CD8-positive, alpha-beta memory T cell (primary cell): Measurements from ENCODE around the gene SMCO2. TPM values are rescaled to one million over a fixed set of nuclear protein-coding genes. Genes with fewer than 3 reads are reported as not detected.

Source experiments
- CTCF ChIA-PET: fragments of 350-600 bp; sonication (Branson Sonifier 250); formaldehyde crosslinking; loops from one replicate; lab custom pipeline; 2021; ENCODE audit warnings: antibody characterized with exemption; lab: Charles Lee
- POLR2A ChIA-PET: fragments of 350-600 bp; sonication (Branson Sonifier 250); formaldehyde crosslinking; loops from one replicate; lab custom pipeline; 2021; ENCODE audit warnings: antibody characterized with exemption; lab: Charles Lee
- DNase-seq, 5 donors: peaks; one replicate each; pipeline versions ENCODE4 v3.0.0 to v3.0.0-alpha.2; 2020 to 2022; ENCODE audit warnings: mixed read lengths in 1 of 5
- H3K27ac ChIP-seq: one replicate; pipeline ENCODE4 v1.7.0; 2013; ENCODE audit warnings: low read depth, mild to moderate bottlenecking, low read length, moderate library complexity
- H3K27me3 ChIP-seq: 2 replicates; pipeline ENCODE4 v1.7.0; 2013; ENCODE audit warnings: low read length, mild to moderate bottlenecking; ENCODE audit not compliant: insufficient read depth, poor library complexity, severe bottlenecking
- H3K36me3 ChIP-seq: 2 replicates; pipeline ENCODE4 v1.7.0; 2013; ENCODE audit warnings: mild to moderate bottlenecking, low read length, moderate library complexity; ENCODE audit not compliant: insufficient read depth
- H3K4me1 ChIP-seq: 2 replicates; pipeline ENCODE4 v1.7.0; 2013; ENCODE audit warnings: mild to moderate bottlenecking, low read length, moderate library complexity; ENCODE audit not compliant: insufficient read depth
- H3K4me3 ChIP-seq: 2 replicates; pipeline ENCODE4 v1.7.0; 2013; ENCODE audit warnings: mild to moderate bottlenecking, low read length
- H3K9me3 ChIP-seq: 2 replicates; pipeline ENCODE4 v1.7.0; 2013; ENCODE audit warnings: mild to moderate bottlenecking, low read length
- H3K27ac Mint-ChIP-seq, 8 donors: one replicate each; pipeline ENCODE4 v1.8.0; 2020 to 2021; ENCODE audit warnings: mixed read lengths in 8 of 8, mild to moderate bottlenecking in 6 of 8, inconsistent platforms in 3 of 8, moderate library complexity in 3 of 8
- H3K27me3 Mint-ChIP-seq, 2 donors: one replicate each; pipeline ENCODE4 v1.8.0; 2020 to 2021; ENCODE audit warnings: mixed read lengths in 2 of 2, mild to moderate bottlenecking in 1 of 2, moderate library complexity in 1 of 2
- H3K36me3 Mint-ChIP-seq, 3 donors: one replicate each; pipeline ENCODE4 v1.8.0; 2020 to 2021; ENCODE audit warnings: mixed read lengths in 3 of 3, inconsistent platforms in 1 of 3, mild to moderate bottlenecking in 1 of 3
- H3K4me1 Mint-ChIP-seq, 3 donors: one replicate each; pipeline ENCODE4 v1.8.0; 2020 to 2021; ENCODE audit warnings: mixed read lengths in 3 of 3, inconsistent platforms in 1 of 3, mild to moderate bottlenecking in 1 of 3
- H3K4me3 Mint-ChIP-seq, 7 donors: one replicate each; pipeline ENCODE4 v1.8.0; 2020 to 2021; ENCODE audit warnings: mixed read lengths in 7 of 7, mild to moderate bottlenecking in 6 of 7, moderate library complexity in 4 of 7, inconsistent platforms in 2 of 7
- H3K9me3 Mint-ChIP-seq, 5 donors: one replicate each; pipeline ENCODE4 v1.8.0; 2020 to 2022; ENCODE audit warnings: mixed read lengths in 5 of 5, mild to moderate bottlenecking in 3 of 5, moderate library complexity in 2 of 5, inconsistent platforms in 1 of 5
- polyA plus RNA-seq: library from polyadenylated mRNA; unstranded; fragments of 300-500 nt; fragmentation: Illumina TruSeq; gene quantifications from one replicate; pipeline ENCODE4 v1.2.3, GENCODE V29; 2021
- total RNA-seq, 2 experiments: library from RNA; stranded (reverse); gene quantifications; one replicate each; pipeline ENCODE4 v1.2.3, GENCODE V29; 2021

The SMCO2 gene
- not detected for total RNA-seq
- polyA plus RNA-seq, result not detected

DNA sequence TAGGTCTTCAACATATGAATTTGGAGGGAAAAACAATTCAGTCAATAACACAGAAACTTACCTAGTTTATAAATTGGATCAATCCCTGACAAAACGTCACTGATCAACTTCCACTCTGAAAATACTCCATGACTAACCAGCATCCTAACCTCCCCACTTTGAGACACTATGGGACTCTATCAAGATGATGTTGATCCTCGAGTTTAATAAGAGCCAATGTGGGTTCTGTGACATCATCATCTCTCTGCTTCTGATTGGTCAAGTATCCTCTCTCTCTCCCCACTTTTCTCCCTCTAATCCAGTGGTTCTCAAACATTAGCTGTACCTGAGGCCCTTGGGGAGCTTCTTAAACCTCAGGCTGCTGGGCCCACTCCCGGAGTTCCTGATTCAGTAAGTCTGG is at the start of gene SMCO2:
TSS of gene SMCO2 (plus strand) at position 301 of the 400 bp plus-strand sequence. CDS start 23,896 bp downstream, outside the sequence.
- Mint-ChIP-seq H3K36me3 (peaks cover 0 to 8% (median 0%) of the 10 kb centered on the region in 3 donors), H3K27ac (no peak within 1 kb of the TSS), H3K27me3 (peaks cover 2 to 13% of the 10 kb centered on the region in 2 donors), H3K9me3 (peaks cover 4 to 10% (median 9%) of the 10 kb centered on the region in 5 donors), H3K4me3 (no peak within 1 kb of the TSS), H3K4me1 (no peaks in the 10 kb centered on the region)
- Histone ChIP-seq H3K9me3 (no peaks in the 10 kb centered on the region), H3K36me3 (no peaks in the 10 kb centered on the region), H3K27me3 (no peaks in the 10 kb centered on the region), H3K4me1 (no peaks in the 10 kb centered on the region), H3K4me3 (no peak within 1 kb of the TSS), H3K27ac (no peak within 1 kb of the TSS)
- CTCF ChIA-PET, result no interaction called here
- DNase-seq, result no peak
- POLR2A ChIA-PET, result no interaction called here

DNA sequence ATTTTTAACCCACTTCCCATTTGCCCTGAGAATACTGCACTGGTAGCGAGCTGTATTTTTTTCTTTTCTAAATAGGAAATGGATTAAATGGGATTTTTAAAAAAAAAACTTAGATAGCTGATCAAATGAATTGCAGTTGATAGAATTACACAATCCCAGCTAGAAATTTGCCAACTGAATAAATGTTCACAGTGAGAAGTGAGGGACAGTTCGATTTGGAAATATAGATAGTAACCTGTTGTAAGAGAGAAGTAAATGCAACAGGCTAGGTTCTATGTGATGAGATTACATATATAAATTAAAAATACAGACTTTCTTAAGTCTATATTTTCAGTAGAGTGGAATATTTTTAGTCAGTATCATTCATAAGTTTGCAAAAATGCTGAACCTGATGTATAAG is 48.1 kb upstream of the SMCO2 start:
- Histone ChIP-seq H3K4me1 (no peaks in the 10 kb centered on the region), H3K27ac (no peak overlapping the region), H3K4me3 (no peak overlapping the region), H3K36me3 (no peaks in the 10 kb centered on the region), H3K27me3 (peaks cover 3% of the 10 kb centered on the region), H3K9me3 (no peaks in the 10 kb centered on the region)
- no peak overlapping the region for H3K27ac Mint-ChIP-seq
- H3K36me3 Mint-ChIP-seq, result no peaks in the 10 kb centered on the region
- H3K4me1 Mint-ChIP-seq, result no peaks in the 10 kb centered on the region
- no peak overlapping the region for H3K4me3 Mint-ChIP-seq
- no peak for DNase-seq
- H3K9me3 Mint-ChIP-seq, result no peaks in the 10 kb centered on the region
- POLR2A ChIA-PET, result no interaction called here
- H3K27me3 Mint-ChIP-seq, result peaks cover 4 to 21% of the 10 kb centered on the region in 2 donors
- CTCF ChIA-PET, result interaction anchor here (1.3 to 1.5 kb wide), 2 partner anchors 12 to 13 kb away, joined by 4 read pairs; no protein-coding TSS in a partner anchor

DNA sequence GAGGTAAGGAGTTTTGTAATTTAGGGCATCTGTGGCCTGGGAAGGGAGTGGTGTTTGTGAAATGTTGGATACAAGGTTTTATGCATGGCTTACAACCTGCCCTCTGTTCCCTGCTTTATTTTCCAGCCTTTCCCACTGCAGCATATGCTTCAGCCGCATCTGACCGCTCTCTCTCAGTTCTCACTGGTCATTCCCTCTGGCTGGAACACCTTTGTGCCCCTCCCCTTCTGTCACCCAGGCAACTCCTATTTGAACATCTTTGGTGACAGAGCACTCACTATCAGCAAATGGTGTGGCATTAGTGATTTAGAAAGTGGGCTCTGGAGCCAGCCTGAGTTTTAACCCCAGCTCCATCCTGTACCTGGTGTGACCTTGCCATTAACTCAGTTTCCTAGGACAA is 47.5 kb upstream of the SMCO2 start:
- Mint-ChIP-seq H3K27ac (no peak overlapping the region), H3K4me1 (no peaks in the 10 kb centered on the region), H3K36me3 (no peaks in the 10 kb centered on the region), H3K9me3 (peaks cover 0 to 3% (median 0%) of the 10 kb centered on the region in 5 donors), H3K4me3 (no peak overlapping the region), H3K27me3 (peaks cover 4 to 21% of the 10 kb centered on the region in 2 donors)
- ChIA-PET POLR2A (no interaction called here), CTCF (no interaction called here)
- Histone ChIP-seq H3K4me1 (no peaks in the 10 kb centered on the region), H3K27ac (no peak overlapping the region), H3K9me3 (no peaks in the 10 kb centered on the region), H3K36me3 (no peaks in the 10 kb centered on the region), H3K4me3 (no peak overlapping the region), H3K27me3 (peaks cover 3% of the 10 kb centered on the region)
- DNase-seq, result no peak

DNA sequence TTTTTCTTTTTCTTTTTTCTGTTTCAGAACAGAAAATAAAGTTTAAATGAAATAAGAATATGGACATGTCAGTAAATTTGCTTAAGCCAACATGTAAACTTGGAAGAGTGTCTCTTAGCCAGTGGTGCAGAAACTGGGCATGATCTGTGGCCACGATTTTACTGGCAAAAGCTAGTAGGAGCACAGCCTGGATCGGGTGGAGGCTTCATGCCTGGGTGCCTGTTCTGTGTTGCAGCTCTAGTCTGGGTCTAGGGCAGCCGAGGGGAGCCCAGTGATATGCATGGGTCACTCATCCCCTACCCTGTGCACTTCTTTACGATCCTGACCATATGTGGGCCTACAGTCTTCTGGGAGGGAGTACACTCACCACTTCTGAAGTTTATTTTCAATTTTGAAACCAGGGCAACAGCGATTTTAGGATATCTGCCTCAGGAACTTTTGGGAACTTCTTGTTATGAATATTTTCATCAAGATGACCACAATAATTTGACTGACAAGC is 45.6 kb upstream of the SMCO2 start:
- no peak for DNase-seq
- Histone ChIP-seq H3K4me3 (no peak overlapping the region), H3K36me3 (no peaks in the 10 kb centered on the region), H3K27me3 (peaks cover 3% of the 10 kb centered on the region), H3K27ac (no peak overlapping the region), H3K4me1 (no peaks in the 10 kb centered on the region), H3K9me3 (no peaks in the 10 kb centered on the region)
- CTCF ChIA-PET, result no interaction called here
- Mint-ChIP-seq H3K27ac (no peak overlapping the region), H3K4me3 (no peak overlapping the region), H3K4me1 (no peaks in the 10 kb centered on the region), H3K36me3 (no peaks in the 10 kb centered on the region), H3K27me3 (peaks cover 4 to 21% of the 10 kb centered on the region in 2 donors), H3K9me3 (peaks cover 0 to 3% (median 0%) of the 10 kb centered on the region in 5 donors)
- POLR2A ChIA-PET, result no interaction called here

DNA sequence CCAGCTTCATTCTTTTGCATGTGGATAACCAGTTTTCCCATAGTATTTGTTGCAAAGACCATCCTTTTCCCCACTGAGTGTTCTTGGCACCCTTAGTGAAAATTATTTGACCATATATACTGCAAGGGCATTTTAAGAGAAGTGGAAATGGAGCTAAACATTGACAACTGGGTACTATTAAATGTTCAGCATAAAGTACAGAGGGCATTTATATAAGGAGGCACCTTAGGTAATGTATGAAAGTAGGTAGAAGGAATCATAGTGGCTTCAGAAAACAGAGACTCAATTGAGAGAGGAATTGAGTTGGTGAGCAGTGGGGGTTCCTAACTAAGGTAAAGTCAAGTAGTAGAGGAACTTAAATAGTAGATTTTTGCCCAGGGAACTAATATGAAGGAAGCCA is 34.5 kb upstream of the SMCO2 start:
- no peaks in the 10 kb centered on the region for H3K4me1 Mint-ChIP-seq
- Histone ChIP-seq H3K27me3 (no peaks in the 10 kb centered on the region), H3K4me3 (no peak overlapping the region), H3K9me3 (no peaks in the 10 kb centered on the region), H3K27ac (no peak overlapping the region), H3K36me3 (no peaks in the 10 kb centered on the region), H3K4me1 (no peaks in the 10 kb centered on the region)
- no peak overlapping the region for H3K4me3 Mint-ChIP-seq
- H3K27me3 Mint-ChIP-seq, result peaks cover 0 to 2% of the 10 kb centered on the region in 2 donors
- DNase-seq, result no peak
- H3K27ac Mint-ChIP-seq, result no peak overlapping the region
- ChIA-PET CTCF (interaction anchor here (1.8 kb wide), 1 partner anchor 23 kb away, joined by 5 read pairs; no protein-coding TSS in a partner anchor), POLR2A (no interaction called here)
- H3K36me3 Mint-ChIP-seq, result no peaks in the 10 kb centered on the region
- H3K9me3 Mint-ChIP-seq, result no peaks in the 10 kb centered on the region

DNA sequence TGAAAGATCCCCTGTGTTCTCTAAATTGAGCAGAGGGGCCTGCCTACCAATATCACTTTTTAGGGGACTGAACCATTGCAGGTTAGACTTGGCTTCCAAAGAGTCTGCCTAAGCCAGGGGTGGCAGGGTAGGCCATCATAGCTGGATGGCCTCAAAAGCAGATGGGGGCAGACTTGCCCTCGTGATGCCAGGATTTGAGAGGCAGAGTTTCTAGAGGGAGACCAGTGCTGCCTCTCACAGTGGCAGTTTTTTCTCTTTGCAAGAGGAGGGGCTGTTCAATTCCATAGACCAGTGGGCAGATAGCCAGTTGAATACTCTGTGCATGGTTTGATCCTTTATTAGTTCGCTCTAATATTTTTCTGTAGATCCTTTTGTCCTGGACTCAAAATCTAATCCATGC is 23.8 kb upstream of the SMCO2 start:
- Histone ChIP-seq H3K27me3 (no peaks in the 10 kb centered on the region), H3K4me1 (no peaks in the 10 kb centered on the region), H3K36me3 (no peaks in the 10 kb centered on the region), H3K4me3 (no peak overlapping the region), H3K9me3 (no peaks in the 10 kb centered on the region), H3K27ac (no peak overlapping the region)
- H3K4me1 Mint-ChIP-seq, result no peaks in the 10 kb centered on the region
- ChIA-PET POLR2A (no interaction called here), CTCF (no interaction called here)
- H3K27me3 Mint-ChIP-seq, result no peaks in the 10 kb centered on the region
- DNase-seq, result no peak
- no peaks in the 10 kb centered on the region for H3K36me3 Mint-ChIP-seq
- H3K27ac Mint-ChIP-seq, result no peak overlapping the region
- no peaks in the 10 kb centered on the region for H3K9me3 Mint-ChIP-seq
- no peak overlapping the region for H3K4me3 Mint-ChIP-seq

DNA sequence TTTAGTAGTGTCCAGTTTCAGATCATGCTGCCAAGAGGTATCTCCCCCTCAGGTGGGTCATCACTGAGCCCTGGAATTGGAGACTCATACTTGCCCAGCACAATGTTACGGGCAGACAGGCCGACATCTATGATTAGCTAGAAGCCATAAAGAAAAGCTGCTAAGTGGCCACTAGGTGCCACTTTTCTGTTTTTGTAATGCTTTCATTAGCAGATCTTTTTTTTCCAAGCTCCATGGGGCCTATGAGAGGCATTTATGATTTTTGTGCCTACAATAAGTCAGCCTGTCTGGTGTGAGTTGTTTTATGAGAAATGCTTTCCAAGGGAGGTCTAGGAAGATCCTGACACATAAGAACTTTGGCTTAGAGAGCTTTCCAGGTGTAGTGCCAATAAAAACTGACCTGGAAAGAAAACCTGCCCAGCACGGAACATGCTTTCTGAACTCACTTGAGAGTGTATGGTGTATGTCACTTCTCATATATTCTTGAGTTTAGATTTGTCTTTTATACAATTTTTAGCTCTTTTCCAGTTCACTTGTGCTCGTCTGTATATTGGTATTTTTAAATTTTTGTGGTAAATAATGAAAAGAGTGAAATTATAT is 21.8 kb upstream of the SMCO2 start:
- Mint-ChIP-seq H3K9me3 (no peaks in the 10 kb centered on the region), H3K4me3 (no peak overlapping the region), H3K36me3 (no peaks in the 10 kb centered on the region), H3K27ac (no peak overlapping the region), H3K4me1 (peaks cover 0 to 4% (median 0%) of the 10 kb centered on the region in 3 donors), H3K27me3 (no peaks in the 10 kb centered on the region)
- Histone ChIP-seq H3K27me3 (no peaks in the 10 kb centered on the region), H3K4me1 (no peaks in the 10 kb centered on the region), H3K36me3 (no peaks in the 10 kb centered on the region), H3K4me3 (no peak overlapping the region), H3K27ac (no peak overlapping the region), H3K9me3 (no peaks in the 10 kb centered on the region)
- ChIA-PET POLR2A (no interaction called here), CTCF (interaction anchor here (1.3 kb wide), 1 partner anchor 10 kb away, joined by 6 read pairs; no protein-coding TSS in a partner anchor)
- DNase-seq, result peak in 1 of 5 donors; percentile 1

DNA sequence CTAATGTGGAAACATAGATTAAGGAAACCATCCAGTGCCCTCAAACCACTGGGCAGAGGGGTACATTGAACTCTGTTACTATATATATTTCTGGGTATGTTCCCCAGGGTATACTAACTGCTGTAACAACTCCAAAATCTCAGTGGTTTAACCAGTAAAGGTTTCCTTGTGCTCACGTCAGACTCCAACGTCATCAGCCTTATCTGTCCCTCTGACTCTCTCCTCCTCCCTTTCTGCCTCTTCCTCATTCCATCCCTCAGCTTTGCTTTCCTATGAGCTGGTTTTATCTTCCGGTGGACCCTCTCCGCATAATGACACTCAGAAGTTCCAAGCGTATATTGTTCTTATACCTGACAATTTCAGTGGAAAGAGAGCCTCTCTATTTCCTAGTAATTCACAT is 21.2 kb upstream of the SMCO2 start:
- H3K4me1 ChIP-seq, result no peaks in the 10 kb centered on the region
- no peak for DNase-seq
- ChIA-PET POLR2A (no interaction called here), CTCF (interaction anchor here (1.3 kb wide), 1 partner anchor 9 kb away, joined by 6 read pairs; no protein-coding TSS in a partner anchor)
- H3K27me3 ChIP-seq, result no peaks in the 10 kb centered on the region
- H3K27ac ChIP-seq, result no peak overlapping the region
- Mint-ChIP-seq H3K4me3 (no peak overlapping the region), H3K36me3 (no peaks in the 10 kb centered on the region), H3K9me3 (no peaks in the 10 kb centered on the region), H3K27ac (no peak overlapping the region), H3K27me3 (no peaks in the 10 kb centered on the region), H3K4me1 (peaks cover 0 to 6% (median 0%) of the 10 kb centered on the region in 3 donors)
- no peaks in the 10 kb centered on the region for H3K9me3 ChIP-seq
- no peak overlapping the region for H3K4me3 ChIP-seq
- H3K36me3 ChIP-seq, result no peaks in the 10 kb centered on the region
